CD8-positive, alpha-beta memory T cell (primary cell): ENCODE data around the gene OR5H6. TPM values are rescaled to one million over a fixed set of nuclear protein-coding genes. Genes with fewer than 3 reads are reported as not detected.

ENCODE experiments used
- CTCF ChIA-PET: fragments of 350-600 bp; sonication (Branson Sonifier 250); formaldehyde crosslinking; loops from one replicate; lab custom pipeline; 2021; ENCODE audit warnings: antibody characterized with exemption; lab: Charles Lee
- POLR2A ChIA-PET: fragments of 350-600 bp; sonication (Branson Sonifier 250); formaldehyde crosslinking; loops from one replicate; lab custom pipeline; 2021; ENCODE audit warnings: antibody characterized with exemption; lab: Charles Lee
- DNase-seq, 5 donors: peaks; one replicate each; pipeline versions ENCODE4 v3.0.0 to v3.0.0-alpha.2; 2020 to 2022; ENCODE audit warnings: mixed read lengths in 1 of 5
- H3K27ac ChIP-seq: one replicate; pipeline ENCODE4 v1.7.0; 2013; ENCODE audit warnings: low read depth, mild to moderate bottlenecking, low read length, moderate library complexity
- H3K27me3 ChIP-seq: 2 replicates; pipeline ENCODE4 v1.7.0; 2013; ENCODE audit warnings: low read length, mild to moderate bottlenecking; ENCODE audit not compliant: insufficient read depth, poor library complexity, severe bottlenecking
- H3K36me3 ChIP-seq: 2 replicates; pipeline ENCODE4 v1.7.0; 2013; ENCODE audit warnings: mild to moderate bottlenecking, low read length, moderate library complexity; ENCODE audit not compliant: insufficient read depth
- H3K4me1 ChIP-seq: 2 replicates; pipeline ENCODE4 v1.7.0; 2013; ENCODE audit warnings: mild to moderate bottlenecking, low read length, moderate library complexity; ENCODE audit not compliant: insufficient read depth
- H3K4me3 ChIP-seq: 2 replicates; pipeline ENCODE4 v1.7.0; 2013; ENCODE audit warnings: mild to moderate bottlenecking, low read length
- H3K9me3 ChIP-seq: 2 replicates; pipeline ENCODE4 v1.7.0; 2013; ENCODE audit warnings: mild to moderate bottlenecking, low read length
- H3K27ac Mint-ChIP-seq, 8 donors: one replicate each; pipeline ENCODE4 v1.8.0; 2020 to 2021; ENCODE audit warnings: mixed read lengths in 8 of 8, mild to moderate bottlenecking in 6 of 8, inconsistent platforms in 3 of 8, moderate library complexity in 3 of 8
- H3K27me3 Mint-ChIP-seq, 2 donors: one replicate each; pipeline ENCODE4 v1.8.0; 2020 to 2021; ENCODE audit warnings: mixed read lengths in 2 of 2, mild to moderate bottlenecking in 1 of 2, moderate library complexity in 1 of 2
- H3K36me3 Mint-ChIP-seq, 3 donors: one replicate each; pipeline ENCODE4 v1.8.0; 2020 to 2021; ENCODE audit warnings: mixed read lengths in 3 of 3, inconsistent platforms in 1 of 3, mild to moderate bottlenecking in 1 of 3
- H3K4me1 Mint-ChIP-seq, 3 donors: one replicate each; pipeline ENCODE4 v1.8.0; 2020 to 2021; ENCODE audit warnings: mixed read lengths in 3 of 3, inconsistent platforms in 1 of 3, mild to moderate bottlenecking in 1 of 3
- H3K4me3 Mint-ChIP-seq, 7 donors: one replicate each; pipeline ENCODE4 v1.8.0; 2020 to 2021; ENCODE audit warnings: mixed read lengths in 7 of 7, mild to moderate bottlenecking in 6 of 7, moderate library complexity in 4 of 7, inconsistent platforms in 2 of 7
- H3K9me3 Mint-ChIP-seq, 5 donors: one replicate each; pipeline ENCODE4 v1.8.0; 2020 to 2022; ENCODE audit warnings: mixed read lengths in 5 of 5, mild to moderate bottlenecking in 3 of 5, moderate library complexity in 2 of 5, inconsistent platforms in 1 of 5
- polyA plus RNA-seq: library from polyadenylated mRNA; unstranded; fragments of 300-500 nt; fragmentation: Illumina TruSeq; gene quantifications from one replicate; pipeline ENCODE4 v1.2.3, GENCODE V29; 2021
- total RNA-seq, 2 experiments: library from RNA; stranded (reverse); gene quantifications; one replicate each; pipeline ENCODE4 v1.2.3, GENCODE V29; 2021

The OR5H6 gene
- total and polyA plus RNA-seq, 3 experiments from 2014 or later: not detected

DNA sequence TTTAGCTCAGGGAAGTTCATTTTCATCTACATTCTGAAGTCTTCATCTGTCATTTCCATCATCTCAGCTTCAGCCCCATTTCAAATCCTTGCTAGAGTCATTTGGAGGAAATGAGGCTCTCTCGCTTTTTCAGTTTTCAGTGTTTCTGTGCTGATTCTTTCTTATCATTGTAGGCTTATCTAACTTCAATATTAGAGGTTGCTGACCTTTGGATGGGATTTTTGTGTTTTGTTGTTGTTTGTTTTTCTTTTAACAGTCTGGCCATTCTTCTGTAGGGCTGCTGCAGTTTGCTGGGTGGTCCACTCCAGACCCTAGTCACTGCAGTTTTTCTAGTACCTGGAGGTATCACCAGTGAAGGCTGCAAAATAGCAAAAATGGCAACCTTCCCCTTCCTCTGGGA lies 26.9 kb downstream of the OR5H6 start:
- CTCF ChIA-PET: no interaction called here
- Mint-ChIP-seq H3K36me3 (no peaks in the 10 kb centered on the region), H3K4me3 (no peak overlapping the region), H3K27me3 (peaks cover 11 to 22% of the 10 kb centered on the region in 2 donors), H3K27ac (no peak overlapping the region), H3K4me1 (no peaks in the 10 kb centered on the region), H3K9me3 (no peaks in the 10 kb centered on the region)
- H3K9me3 ChIP-seq: no peaks in the 10 kb centered on the region
- no peak overlapping the region for H3K4me3 ChIP-seq
- DNase-seq: no peak
- H3K27ac ChIP-seq: no peak overlapping the region
- POLR2A ChIA-PET: interaction anchor here (0.6 kb wide), 1 partner anchor 242 kb away, joined by 3 read pairs; no protein-coding TSS in a partner anchor
- no peaks in the 10 kb centered on the region for H3K27me3 ChIP-seq
- no peaks in the 10 kb centered on the region for H3K36me3 ChIP-seq
- no peaks in the 10 kb centered on the region for H3K4me1 ChIP-seq

DNA sequence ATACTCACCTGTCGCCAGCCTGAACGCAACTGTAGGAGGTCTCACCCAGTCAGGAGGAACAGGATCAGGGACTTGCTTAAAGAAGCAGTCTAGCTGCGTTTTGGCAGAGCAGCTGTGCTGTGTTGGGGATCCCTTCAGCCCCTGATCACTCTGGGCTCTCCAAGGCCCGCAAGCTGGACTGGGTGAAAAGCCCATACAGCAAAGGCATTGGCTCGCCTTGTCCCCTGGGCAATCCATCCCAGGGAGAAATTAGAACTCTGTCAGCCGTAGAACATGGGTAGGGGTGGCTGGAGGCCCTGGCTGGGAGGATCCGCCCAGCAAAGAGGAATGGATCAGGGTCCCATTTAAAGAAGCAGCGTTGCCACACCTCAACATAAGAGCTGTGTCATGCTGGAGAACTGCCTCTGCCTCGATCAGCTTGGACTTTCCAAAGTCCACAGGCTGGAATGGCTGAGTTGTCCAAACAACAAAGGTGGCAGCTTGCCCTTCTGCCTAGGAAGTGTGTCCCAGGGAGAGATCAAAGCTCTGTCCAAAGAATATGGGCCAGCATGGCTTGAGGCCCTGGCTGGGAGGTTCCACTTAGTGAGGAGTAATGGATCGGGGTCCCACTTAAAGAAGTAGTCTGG lies 27.4 kb downstream of the OR5H6 start:
- CTCF ChIA-PET: interaction anchor here (1.4 kb wide), 1 partner anchor 15 kb away, joined by 4 read pairs; no protein-coding TSS in a partner anchor
- Histone ChIP-seq H3K4me1 (no peaks in the 10 kb centered on the region), H3K27ac (no peak overlapping the region), H3K4me3 (no peak overlapping the region), H3K9me3 (no peaks in the 10 kb centered on the region), H3K36me3 (no peaks in the 10 kb centered on the region), H3K27me3 (no peaks in the 10 kb centered on the region)
- POLR2A ChIA-PET: no interaction called here
- Mint-ChIP-seq H3K27me3 (peaks cover 13 to 22% of the 10 kb centered on the region in 2 donors), H3K4me1 (no peaks in the 10 kb centered on the region), H3K36me3 (no peaks in the 10 kb centered on the region), H3K4me3 (no peak overlapping the region), H3K27ac (no peak overlapping the region), H3K9me3 (no peaks in the 10 kb centered on the region)
- DNase-seq: no peak

Other genes with a start within 250 kb of the OR5H6 start
- not detected for gene GABRR3, start 228.9 kb upstream of the OR5H6 start, total RNA-seq
- gene GABRR3, start 228.9 kb upstream of the OR5H6 start, polyA plus RNA-seq: not detected
- gene OR5AC2, start 177.1 kb upstream of the OR5H6 start, total RNA-seq: not detected
- not detected for gene OR5AC2, start 177.1 kb upstream of the OR5H6 start, polyA plus RNA-seq
- not detected for gene OR5H1, start 133.5 kb upstream of the OR5H6 start, total RNA-seq
- gene OR5H1, start 133.5 kb upstream of the OR5H6 start, polyA plus RNA-seq: not detected
- gene OR5H14, start 116.8 kb upstream of the OR5H6 start, total RNA-seq: not detected
- not detected for gene OR5H14, start 116.8 kb upstream of the OR5H6 start, polyA plus RNA-seq
- not detected for gene OR5H15, start 97.5 kb upstream of the OR5H6 start, total RNA-seq
- gene OR5H15, start 97.5 kb upstream of the OR5H6 start, polyA plus RNA-seq: not detected
- gene OR5H2, start 18.3 kb downstream of the OR5H6 start, total RNA-seq: not detected
- not detected for gene OR5H2, start 18.3 kb downstream of the OR5H6 start, polyA plus RNA-seq
- gene OR5K4, start 89.6 kb downstream of the OR5H6 start, total RNA-seq: not detected
- not detected for gene OR5K4, start 89.6 kb downstream of the OR5H6 start, polyA plus RNA-seq
- not detected for gene OR5K3, start 126.4 kb downstream of the OR5H6 start, total RNA-seq
- not detected for gene OR5K3, start 126.4 kb downstream of the OR5H6 start, polyA plus RNA-seq
- gene OR5K1, start 199.0 kb downstream of the OR5H6 start, total RNA-seq: not detected
- gene OR5K1, start 199.0 kb downstream of the OR5H6 start, polyA plus RNA-seq: not detected
- gene OR5K2, start 233.4 kb downstream of the OR5H6 start, total RNA-seq: not detected
- not detected for gene OR5K2, start 233.4 kb downstream of the OR5H6 start, polyA plus RNA-seq